Peyer's patch (tissue), 4 donors: ENCODE data around the gene SELE. TPM values are rescaled to one million over a fixed set of nuclear protein-coding genes. Genes with fewer than 3 reads are reported as not detected.

Experiments
- DNase-seq, 3 donors: peaks; one replicate each; pipeline ENCODE4 v3.0.0-alpha.2; 2017 to 2019
- H3K27ac ChIP-seq, 4 donors: fragments of 200-600 bp; sonication (generic); one replicate each; pipeline ENCODE4 v1.5.1; 2016 to 2019
- H3K27me3 ChIP-seq, 2 donors: fragments of 200-600 bp; sonication (generic); one replicate each; pipeline ENCODE4 v1.5.1; 2019
- H3K36me3 ChIP-seq, 3 donors: fragments of 200-600 bp; sonication (generic); one replicate each; pipeline ENCODE4 v1.5.1; 2016 to 2019
- H3K4me1 ChIP-seq, 4 donors: fragments of 200-600 bp; sonication (generic); one replicate each; pipeline ENCODE4 v1.5.1; 2016 to 2019
- H3K4me3 ChIP-seq, 4 donors: fragments of 200-600 bp; sonication (generic); 1 replicate in 3 of 4; 2 replicates in 1 of 4; pipeline ENCODE4 v1.5.1; 2016 to 2019; ENCODE audit warnings: mild to moderate bottlenecking in 1 of 4
- H3K9me3 ChIP-seq, 4 donors: fragments of 200-600 bp; sonication (generic); one replicate each; pipeline ENCODE4 v1.5.1; 2016 to 2019; ENCODE audit warnings: mild to moderate bottlenecking in 1 of 4
- CTCF ChIP-seq, 6 experiments: fragments of 450-650 bp in 4 of 6; fragments of 200-600 bp in 2 of 6; sonication (generic) in 1 of 6; IDR thresholded peaks; one replicate each; pipeline ENCODE4 v1.5.1; 2017 to 2019; ENCODE audit warnings: antibody characterized with exemption in 6 of 6, mild to moderate bottlenecking in 3 of 6, moderate library complexity in 1 of 6
- POLR2A ChIP-seq, 2 donors: fragments of 450-650 bp; IDR thresholded peaks; one replicate each; pipeline ENCODE4 v1.5.1; 2017; ENCODE audit warnings: antibody characterized with exemption in 2 of 2, mild to moderate bottlenecking in 2 of 2, moderate library complexity in 2 of 2
- total RNA-seq, 4 donors: library from RNA; depleted of rRNA; stranded (reverse); fragments of >200 nt; gene quantifications; one replicate each; pipeline ENCODE4 v1.1.0, GENCODE V29; 2016

Gene SELE
- total RNA-seq, 4 donors from 2014 or later, result 0.57 to 0.83 TPM; not detected in 2

GRCh38 chr1:169731446-169731845 lies 2.4 kb downstream of the SELE start:
- DNase-seq, result no peak
- no peaks in the 10 kb centered on the region for H3K9me3 ChIP-seq
- TF ChIP-seq POLR2A (IDR thresholded peaks at IDR 0.05) (no peak), CTCF (IDR thresholded peaks at IDR 0.05) (no peak)

DNA sequence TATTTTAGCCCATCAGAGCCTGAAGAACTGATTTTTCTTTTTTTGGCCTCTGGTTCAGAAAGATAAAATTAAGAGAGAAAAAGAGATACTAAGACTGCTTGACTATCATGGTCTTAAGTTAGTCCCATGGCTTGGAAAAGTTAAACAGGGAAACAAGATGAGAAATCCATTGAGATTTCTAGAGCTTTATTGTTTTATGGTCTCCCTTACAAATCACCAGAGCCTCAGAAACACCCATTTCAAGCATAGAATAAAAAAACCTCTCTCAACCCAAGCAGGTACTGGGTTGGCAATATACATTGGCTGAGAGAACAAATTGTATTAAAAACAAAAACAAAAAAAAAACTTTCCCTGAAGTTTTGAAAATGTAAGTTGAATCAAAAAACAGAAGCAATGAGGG lies 3.9 kb downstream of the SELE start:
- H3K27ac ChIP-seq, result no peak overlapping the region
- TF ChIP-seq CTCF (IDR thresholded peaks at IDR 0.05), result no peak
- TF ChIP-seq POLR2A (IDR thresholded peaks at IDR 0.05), result no peak
- no peaks in the 10 kb centered on the region for H3K36me3 ChIP-seq
- DNase-seq, result no peak
- H3K4me1 ChIP-seq, result no peaks in the 10 kb centered on the region
- H3K27me3 ChIP-seq, result no peaks in the 10 kb centered on the region
- no peaks in the 10 kb centered on the region for H3K9me3 ChIP-seq
- no peak overlapping the region for H3K4me3 ChIP-seq

More at GRCh38 chr1:169731446-169731845, 2.4 kb downstream of the SELE start:
- H3K4me3 ChIP-seq, result no peak overlapping the region
- H3K27me3 ChIP-seq, result no peaks in the 10 kb centered on the region
- H3K4me1 ChIP-seq, result no peaks in the 10 kb centered on the region
- no peaks in the 10 kb centered on the region for H3K36me3 ChIP-seq
- no peak overlapping the region for H3K27ac ChIP-seq

GRCh38 chr1:169727307-169727706 lies 6.6 kb downstream of the SELE start:
- Histone ChIP-seq H3K36me3 (no peaks in the 10 kb centered on the region), H3K4me3 (no peak overlapping the region), H3K27ac (no peak overlapping the region), H3K4me1 (no peaks in the 10 kb centered on the region), H3K9me3 (no peaks in the 10 kb centered on the region), H3K27me3 (no peaks in the 10 kb centered on the region)
- no peak for DNase-seq
- TF ChIP-seq CTCF (IDR thresholded peaks at IDR 0.05) (no peak), POLR2A (IDR thresholded peaks at IDR 0.05) (no peak)

DNA sequence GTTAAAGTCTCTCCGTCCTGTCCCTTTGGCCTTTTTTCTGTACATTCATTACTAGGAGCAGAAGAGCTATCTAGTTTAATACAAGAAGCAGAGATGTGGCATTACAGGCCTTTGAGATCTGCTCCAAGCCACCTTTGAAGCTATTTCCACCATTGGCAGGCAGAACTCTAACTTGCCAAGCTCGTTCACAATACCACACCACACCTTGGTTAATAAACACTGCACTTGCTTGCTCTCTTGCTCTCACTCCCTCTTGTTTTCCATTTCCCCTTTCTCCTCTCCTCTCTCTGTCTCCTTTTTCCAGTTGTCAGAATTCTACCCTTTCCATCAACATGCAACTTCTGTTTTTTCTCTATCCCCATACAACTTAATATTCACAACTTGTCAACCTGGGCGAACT lies 7.0 kb downstream of the SELE start:
- Histone ChIP-seq H3K4me1 (no peaks in the 10 kb centered on the region), H3K36me3 (no peaks in the 10 kb centered on the region), H3K4me3 (no peak overlapping the region), H3K9me3 (no peaks in the 10 kb centered on the region), H3K27ac (no peak overlapping the region), H3K27me3 (no peaks in the 10 kb centered on the region)
- TF ChIP-seq CTCF (IDR thresholded peaks at IDR 0.05) (no peak), POLR2A (IDR thresholded peaks at IDR 0.05) (no peak)
- DNase-seq, result no peak

DNA sequence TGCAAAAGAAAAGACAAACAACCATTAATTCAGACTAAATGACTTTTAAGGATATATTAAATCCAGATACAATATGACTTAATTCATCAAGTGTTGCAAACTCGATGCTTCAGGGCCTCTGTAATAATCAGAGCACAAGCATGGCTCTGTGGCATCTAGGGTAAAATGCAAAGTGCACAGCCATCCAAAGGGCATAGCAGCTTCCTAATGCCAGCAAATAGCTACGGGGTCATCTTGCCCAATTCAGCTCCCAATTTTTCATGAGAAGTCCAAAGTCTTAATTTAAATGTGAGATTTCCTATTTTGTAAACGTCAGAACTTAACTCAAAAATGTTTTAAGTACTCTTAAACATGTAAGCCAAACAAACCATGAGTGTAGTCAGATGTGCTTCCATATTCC lies 7.9 kb downstream of the SELE start:
- no peak for DNase-seq
- H3K9me3 ChIP-seq, result no peaks in the 10 kb centered on the region
- no peaks in the 10 kb centered on the region for H3K36me3 ChIP-seq
- no peaks in the 10 kb centered on the region for H3K4me1 ChIP-seq
- H3K4me3 ChIP-seq, result no peak overlapping the region
- H3K27me3 ChIP-seq, result no peaks in the 10 kb centered on the region
- H3K27ac ChIP-seq, result no peak overlapping the region
- TF ChIP-seq CTCF (IDR thresholded peaks at IDR 0.05) (no peak), POLR2A (IDR thresholded peaks at IDR 0.05) (no peak)

GRCh38 chr1:169724168-169724567 lies 9.7 kb downstream of the SELE start:
- no peak overlapping the region for H3K4me3 ChIP-seq
- no peaks in the 10 kb centered on the region for H3K36me3 ChIP-seq
- no peak overlapping the region for H3K27ac ChIP-seq
- no peaks in the 10 kb centered on the region for H3K27me3 ChIP-seq
- no peaks in the 10 kb centered on the region for H3K9me3 ChIP-seq
- TF ChIP-seq CTCF (IDR thresholded peaks at IDR 0.05) (no peak), POLR2A (IDR thresholded peaks at IDR 0.05) (no peak)
- DNase-seq, result no peak
- H3K4me1 ChIP-seq, result no peaks in the 10 kb centered on the region
